HEK293 (cell line): ENCODE results near the gene UNG.
A peak's percentile ranks its signal among the peaks of the same experiment; 100 is the strongest.

Experiments used
- GLI4 ChIP-seq: fragments of 450-650 bp; formaldehyde crosslinking; IDR thresholded peaks from 2 replicates; pipeline ENCODE4 v1.5.1; 2016; ENCODE audit warnings: missing biosample characterization, missing genetic modification characterization
- KLF9 ChIP-seq: fragments of 450-650 bp; formaldehyde crosslinking; IDR thresholded peaks from 2 replicates; pipeline ENCODE4 v1.5.1; 2016; ENCODE audit warnings: missing biosample characterization, missing genetic modification characterization, low read depth
- OVOL3 ChIP-seq: fragments of 450-650 bp; formaldehyde crosslinking; IDR thresholded peaks from 2 replicates; pipeline ENCODE4 v1.5.1; 2016; ENCODE audit warnings: missing biosample characterization, missing genetic modification characterization
- SCRT1 ChIP-seq: fragments of 450-650 bp; formaldehyde crosslinking; IDR thresholded peaks from 2 replicates; pipeline ENCODE4 v1.5.1; 2016; ENCODE audit warnings: missing biosample characterization, missing genetic modification characterization, borderline replicate concordance
- SETDB1 ChIP-seq: IDR thresholded peaks from one replicate; pipeline ENCODE4 v1.6.1; 2017; ENCODE audit warnings: mild to moderate bottlenecking, low read length, moderate library complexity, mixed read lengths; ENCODE audit not compliant: insufficient read length
- ZNF214 ChIP-seq: fragments of 450-650 bp; formaldehyde crosslinking; IDR thresholded peaks from 2 replicates; pipeline ENCODE4 v1.5.1; 2017; ENCODE audit warnings: missing biosample characterization, mild to moderate bottlenecking, missing genetic modification characterization, borderline replicate concordance
- ZNF292 ChIP-seq: fragments of 450-650 bp; formaldehyde crosslinking; IDR thresholded peaks from 2 replicates; pipeline ENCODE4 v1.5.1; 2016; ENCODE audit warnings: low read depth, missing biosample characterization, missing genetic modification characterization, borderline replicate concordance
- ZNF426 ChIP-seq: fragments of 450-650 bp; formaldehyde crosslinking; IDR thresholded peaks from 2 replicates; pipeline ENCODE4 v1.5.1; 2017; ENCODE audit warnings: missing biosample characterization, missing genetic modification characterization, mild to moderate bottlenecking, inconsistent platforms, moderate library complexity
- ZNF558 ChIP-seq: fragments of 450-650 bp; formaldehyde crosslinking; IDR thresholded peaks from 2 replicates; pipeline ENCODE4 v1.5.1; 2016; ENCODE audit warnings: missing biosample characterization, missing genetic modification characterization
- ZNF629 ChIP-seq: fragments of 450-650 bp; formaldehyde crosslinking; IDR thresholded peaks from 2 replicates; pipeline ENCODE4 v1.5.1; 2017; ENCODE audit warnings: missing biosample characterization, missing genetic modification characterization
- ZNF664 ChIP-seq: fragments of 450-650 bp; formaldehyde crosslinking; IDR thresholded peaks from 2 replicates; pipeline ENCODE4 v1.5.1; 2016; ENCODE audit warnings: missing biosample characterization, missing genetic modification characterization
- ZNF777 ChIP-seq: fragments of 450-650 bp; formaldehyde crosslinking; IDR thresholded peaks from 2 replicates; pipeline ENCODE4 v1.5.1; 2017; ENCODE audit warnings: missing biosample characterization, missing genetic modification characterization, borderline replicate concordance
- ZNF791 ChIP-seq: fragments of 450-650 bp; formaldehyde crosslinking; IDR thresholded peaks from 2 replicates; pipeline ENCODE4 v1.5.1; 2016; ENCODE audit warnings: missing biosample characterization, missing genetic modification characterization
- ZXDB ChIP-seq: fragments of 450-650 bp; formaldehyde crosslinking; IDR thresholded peaks from 2 replicates; pipeline ENCODE4 v1.5.1; 2016; ENCODE audit warnings: missing biosample characterization, missing genetic modification characterization
- TF ChIP-seq, protein P1 (sequence below): IDR thresholded peaks from 2 replicates; pipeline ENCODE4 v1.6.1; 2011; ENCODE audit warnings: mild to moderate bottlenecking, low read depth, low read length, borderline replicate concordance
- TF ChIP-seq, protein P2 (sequence below): fragments of 450-650 bp; formaldehyde crosslinking; IDR thresholded peaks from 2 replicates; pipeline ENCODE4 v1.5.1; 2016; ENCODE audit warnings: missing biosample characterization, missing genetic modification characterization
- TF ChIP-seq, protein P3 (sequence below): fragments of 450-650 bp; formaldehyde crosslinking; IDR thresholded peaks from 2 replicates; pipeline ENCODE4 v1.5.1; 2016; ENCODE audit warnings: missing biosample characterization, missing genetic modification characterization, borderline replicate concordance
- TF ChIP-seq, protein P4 (sequence below): fragments of 450-650 bp; formaldehyde crosslinking; IDR thresholded peaks from 2 replicates; pipeline ENCODE4 v1.5.1; 2016; ENCODE audit warnings: missing biosample characterization, missing genetic modification characterization
- TF ChIP-seq, protein P5 (sequence below): fragments of 450-650 bp; formaldehyde crosslinking; IDR thresholded peaks from 2 replicates; pipeline ENCODE4 v1.5.1; 2016; ENCODE audit warnings: missing biosample characterization, missing genetic modification characterization, low read depth
- TF ChIP-seq, protein P6 (sequence below): fragments of 450-650 bp; formaldehyde crosslinking; IDR thresholded peaks from 2 replicates; pipeline ENCODE4 v1.5.1; 2016; ENCODE audit warnings: missing biosample characterization, missing genetic modification characterization
- TF ChIP-seq, protein P7 (sequence below): fragments of 450-650 bp; formaldehyde crosslinking; IDR thresholded peaks from 2 replicates; pipeline ENCODE4 v1.5.1; 2016; ENCODE audit warnings: missing biosample characterization, missing genetic modification characterization

Gene UNG

DNA sequence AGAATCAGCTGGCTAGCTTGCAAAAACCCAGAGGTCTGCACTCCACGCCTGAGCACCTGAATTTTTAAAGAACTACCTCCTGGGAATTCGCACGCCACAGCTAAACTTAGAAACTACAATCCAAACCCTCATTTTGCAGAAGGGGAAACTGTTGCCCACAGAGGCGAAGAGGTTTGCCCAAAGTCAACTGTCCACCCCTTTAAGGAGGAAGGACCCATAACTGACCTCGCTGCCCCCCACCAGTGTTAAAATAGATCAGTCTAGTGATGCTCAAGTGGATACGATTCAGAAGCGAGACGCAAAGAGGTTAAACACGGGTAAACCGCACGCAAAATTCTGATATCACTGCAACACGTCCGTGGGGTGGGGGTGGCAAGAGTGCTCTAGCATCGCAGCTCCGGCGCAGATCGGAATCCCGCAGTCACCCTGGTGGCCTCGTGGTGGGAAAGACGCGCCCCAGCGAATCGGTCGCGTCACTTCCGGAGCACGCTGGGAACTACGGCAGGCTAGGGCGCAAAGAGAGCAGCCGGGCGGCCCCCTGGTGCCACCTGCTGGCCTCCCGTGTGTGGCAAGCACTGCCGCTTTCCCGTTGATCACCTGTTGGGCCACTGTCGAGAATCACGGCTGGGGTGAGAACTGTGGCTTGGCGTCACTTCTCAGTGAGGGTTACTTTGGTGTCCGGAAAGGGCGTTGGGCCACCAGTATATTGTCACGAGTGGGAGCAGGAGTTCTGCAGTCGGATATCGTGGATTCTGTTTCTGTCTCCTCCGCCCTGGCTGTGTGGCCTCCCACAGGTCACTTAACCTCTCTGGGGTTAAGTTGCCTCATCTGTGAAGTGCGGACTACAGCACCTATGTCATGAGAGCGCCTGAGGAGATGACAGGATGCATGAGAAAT, 4.1 kb upstream of the UNG start, which contains the start of gene ALKBH2 (continued):
- TF ChIP-seq, protein P1, sequence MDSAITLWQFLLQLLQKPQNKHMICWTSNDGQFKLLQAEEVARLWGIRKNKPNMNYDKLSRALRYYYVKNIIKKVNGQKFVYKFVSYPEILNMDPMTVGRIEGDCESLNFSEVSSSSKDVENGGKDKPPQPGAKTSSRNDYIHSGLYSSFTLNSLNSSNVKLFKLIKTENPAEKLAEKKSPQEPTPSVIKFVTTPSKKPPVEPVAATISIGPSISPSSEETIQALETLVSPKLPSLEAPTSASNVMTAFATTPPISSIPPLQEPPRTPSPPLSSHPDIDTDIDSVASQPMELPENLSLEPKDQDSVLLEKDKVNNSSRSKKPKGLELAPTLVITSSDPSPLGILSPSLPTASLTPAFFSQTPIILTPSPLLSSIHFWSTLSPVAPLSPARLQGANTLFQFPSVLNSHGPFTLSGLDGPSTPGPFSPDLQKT = no peak
- no peak for TF ChIP-seq ZNF777 (tag by site-specific recombination)
- peak; percentile 92 for TF ChIP-seq ZNF629 (tag by site-specific recombination)
- no peak for TF ChIP-seq ZNF214
- TF ChIP-seq ZXDB (tag by site-specific recombination) = peak; percentile 86
- TF ChIP-seq, protein P2, sequence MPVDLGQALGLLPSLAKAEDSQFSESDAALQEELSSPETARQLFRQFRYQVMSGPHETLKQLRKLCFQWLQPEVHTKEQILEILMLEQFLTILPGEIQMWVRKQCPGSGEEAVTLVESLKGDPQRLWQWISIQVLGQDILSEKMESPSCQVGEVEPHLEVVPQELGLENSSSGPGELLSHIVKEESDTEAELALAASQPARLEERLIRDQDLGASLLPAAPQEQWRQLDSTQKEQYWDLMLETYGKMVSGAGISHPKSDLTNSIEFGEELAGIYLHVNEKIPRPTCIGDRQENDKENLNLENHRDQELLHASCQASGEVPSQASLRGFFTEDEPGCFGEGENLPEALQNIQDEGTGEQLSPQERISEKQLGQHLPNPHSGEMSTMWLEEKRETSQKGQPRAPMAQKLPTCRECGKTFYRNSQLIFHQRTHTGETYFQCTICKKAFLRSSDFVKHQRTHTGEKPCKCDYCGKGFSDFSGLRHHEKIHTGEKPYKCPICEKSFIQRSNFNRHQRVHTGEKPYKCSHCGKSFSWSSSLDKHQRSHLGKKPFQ (tag by site-specific recombination) = peak; percentile 53
- TF ChIP-seq, protein P3, sequence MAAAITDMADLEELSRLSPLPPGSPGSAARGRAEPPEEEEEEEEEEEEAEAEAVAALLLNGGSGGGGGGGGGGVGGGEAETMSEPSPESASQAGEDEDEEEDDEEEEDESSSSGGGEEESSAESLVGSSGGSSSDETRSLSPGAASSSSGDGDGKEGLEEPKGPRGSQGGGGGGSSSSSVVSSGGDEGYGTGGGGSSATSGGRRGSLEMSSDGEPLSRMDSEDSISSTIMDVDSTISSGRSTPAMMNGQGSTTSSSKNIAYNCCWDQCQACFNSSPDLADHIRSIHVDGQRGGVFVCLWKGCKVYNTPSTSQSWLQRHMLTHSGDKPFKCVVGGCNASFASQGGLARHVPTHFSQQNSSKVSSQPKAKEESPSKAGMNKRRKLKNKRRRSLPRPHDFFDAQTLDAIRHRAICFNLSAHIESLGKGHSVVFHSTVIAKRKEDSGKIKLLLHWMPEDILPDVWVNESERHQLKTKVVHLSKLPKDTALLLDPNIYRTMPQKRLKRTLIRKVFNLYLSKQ = no peak
- TF ChIP-seq KLF9 (tag by site-specific recombination) = peak; percentile 46; the same call in 1 of the 2 replicates
- TF ChIP-seq, protein P4, sequence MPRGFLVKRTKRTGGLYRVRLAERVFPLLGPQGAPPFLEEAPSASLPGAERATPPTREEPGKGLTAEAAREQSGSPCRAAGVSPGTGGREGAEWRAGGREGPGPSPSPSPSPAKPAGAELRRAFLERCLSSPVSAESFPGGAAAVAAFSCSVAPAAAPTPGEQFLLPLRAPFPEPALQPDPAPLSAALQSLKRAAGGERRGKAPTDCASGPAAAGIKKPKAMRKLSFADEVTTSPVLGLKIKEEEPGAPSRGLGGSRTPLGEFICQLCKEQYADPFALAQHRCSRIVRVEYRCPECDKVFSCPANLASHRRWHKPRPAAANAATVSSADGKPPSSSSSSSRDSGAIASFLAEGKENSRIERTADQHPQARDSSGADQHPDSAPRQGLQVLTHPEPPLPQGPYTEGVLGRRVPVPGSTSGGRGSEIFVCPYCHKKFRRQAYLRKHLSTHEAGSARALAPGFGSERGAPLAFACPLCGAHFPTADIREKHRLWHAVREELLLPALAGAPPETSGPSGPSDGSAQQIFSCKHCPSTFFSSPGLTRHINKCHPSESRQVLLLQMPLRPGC (tag by site-specific recombination) = peak; percentile 27; the same call in 1 of the 2 replicates
- TF ChIP-seq, protein P5, sequence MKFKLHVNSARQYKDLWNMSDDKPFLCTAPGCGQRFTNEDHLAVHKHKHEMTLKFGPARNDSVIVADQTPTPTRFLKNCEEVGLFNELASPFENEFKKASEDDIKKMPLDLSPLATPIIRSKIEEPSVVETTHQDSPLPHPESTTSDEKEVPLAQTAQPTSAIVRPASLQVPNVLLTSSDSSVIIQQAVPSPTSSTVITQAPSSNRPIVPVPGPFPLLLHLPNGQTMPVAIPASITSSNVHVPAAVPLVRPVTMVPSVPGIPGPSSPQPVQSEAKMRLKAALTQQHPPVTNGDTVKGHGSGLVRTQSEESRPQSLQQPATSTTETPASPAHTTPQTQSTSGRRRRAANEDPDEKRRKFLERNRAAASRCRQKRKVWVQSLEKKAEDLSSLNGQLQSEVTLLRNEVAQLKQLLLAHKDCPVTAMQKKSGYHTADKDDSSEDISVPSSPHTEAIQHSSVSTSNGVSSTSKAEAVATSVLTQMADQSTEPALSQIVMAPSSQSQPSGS (tag by site-specific recombination) = peak; percentile 59
- no peak for TF ChIP-seq ZNF664
- 0 out of 2 replicates have a peak, but pooled peaks have one; percentile 23 for TF ChIP-seq GLI4 (tag by site-specific recombination)
- TF ChIP-seq ZNF558 = no peak
- peak; percentile 58 for TF ChIP-seq SETDB1
- TF ChIP-seq ZNF426 = no peak
- TF ChIP-seq OVOL3 (tag by site-specific recombination) = 0 out of 2 replicates have a peak, but pooled peaks have one; percentile 37
- no peak for TF ChIP-seq ZNF791 (tag by site-specific recombination)
- TF ChIP-seq SCRT1 (tag by site-specific recombination) = peak; percentile 99
- TF ChIP-seq, protein P6, sequence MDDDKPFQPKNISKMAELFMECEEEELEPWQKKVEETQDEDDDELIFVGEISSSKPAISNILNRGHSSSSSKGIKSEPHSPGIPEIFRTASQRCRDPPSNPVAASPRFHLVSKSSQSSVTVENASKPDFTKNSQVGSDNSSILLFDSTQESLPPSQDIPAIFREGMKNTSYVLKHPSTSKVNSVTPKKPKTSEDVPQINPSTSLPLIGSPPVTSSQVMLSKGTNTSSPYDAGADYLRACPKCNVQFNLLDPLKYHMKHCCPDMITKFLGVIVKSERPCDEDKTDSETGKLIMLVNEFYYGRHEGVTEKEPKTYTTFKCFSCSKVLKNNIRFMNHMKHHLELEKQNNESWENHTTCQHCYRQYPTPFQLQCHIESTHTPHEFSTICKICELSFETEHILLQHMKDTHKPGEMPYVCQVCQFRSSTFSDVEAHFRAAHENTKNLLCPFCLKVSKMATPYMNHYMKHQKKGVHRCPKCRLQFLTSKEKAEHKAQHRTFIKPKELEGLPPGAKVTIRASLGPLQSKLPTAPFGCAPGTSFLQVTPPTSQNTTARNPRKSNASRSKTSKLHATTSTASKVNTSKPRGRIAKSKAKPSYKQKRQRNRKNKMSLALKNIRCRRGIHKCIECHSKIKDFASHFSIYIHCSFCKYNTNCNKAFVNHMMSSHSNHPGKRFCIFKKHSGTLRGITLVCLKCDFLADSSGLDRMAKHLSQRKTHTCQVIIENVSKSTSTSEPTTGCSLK (tag by site-specific recombination) = no peak
- TF ChIP-seq ZNF292 (tag by site-specific recombination) = no peak
- TF ChIP-seq, protein P7, sequence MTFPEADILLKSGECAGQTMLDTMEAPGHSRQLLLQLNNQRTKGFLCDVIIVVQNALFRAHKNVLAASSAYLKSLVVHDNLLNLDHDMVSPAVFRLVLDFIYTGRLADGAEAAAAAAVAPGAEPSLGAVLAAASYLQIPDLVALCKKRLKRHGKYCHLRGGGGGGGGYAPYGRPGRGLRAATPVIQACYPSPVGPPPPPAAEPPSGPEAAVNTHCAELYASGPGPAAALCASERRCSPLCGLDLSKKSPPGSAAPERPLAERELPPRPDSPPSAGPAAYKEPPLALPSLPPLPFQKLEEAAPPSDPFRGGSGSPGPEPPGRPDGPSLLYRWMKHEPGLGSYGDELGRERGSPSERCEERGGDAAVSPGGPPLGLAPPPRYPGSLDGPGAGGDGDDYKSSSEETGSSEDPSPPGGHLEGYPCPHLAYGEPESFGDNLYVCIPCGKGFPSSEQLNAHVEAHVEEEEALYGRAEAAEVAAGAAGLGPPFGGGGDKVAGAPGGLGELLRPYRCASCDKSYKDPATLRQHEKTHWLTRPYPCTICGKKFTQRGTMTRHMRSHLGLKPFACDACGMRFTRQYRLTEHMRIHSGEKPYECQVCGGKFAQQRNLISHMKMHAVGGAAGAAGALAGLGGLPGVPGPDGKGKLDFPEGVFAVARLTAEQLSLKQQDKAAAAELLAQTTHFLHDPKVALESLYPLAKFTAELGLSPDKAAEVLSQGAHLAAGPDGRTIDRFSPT (tag by site-specific recombination) = peak; percentile 67; the same call in 1 of the 2 replicates
